Measurements from ENCODE around the gene PRKAR1B.

DNA sequence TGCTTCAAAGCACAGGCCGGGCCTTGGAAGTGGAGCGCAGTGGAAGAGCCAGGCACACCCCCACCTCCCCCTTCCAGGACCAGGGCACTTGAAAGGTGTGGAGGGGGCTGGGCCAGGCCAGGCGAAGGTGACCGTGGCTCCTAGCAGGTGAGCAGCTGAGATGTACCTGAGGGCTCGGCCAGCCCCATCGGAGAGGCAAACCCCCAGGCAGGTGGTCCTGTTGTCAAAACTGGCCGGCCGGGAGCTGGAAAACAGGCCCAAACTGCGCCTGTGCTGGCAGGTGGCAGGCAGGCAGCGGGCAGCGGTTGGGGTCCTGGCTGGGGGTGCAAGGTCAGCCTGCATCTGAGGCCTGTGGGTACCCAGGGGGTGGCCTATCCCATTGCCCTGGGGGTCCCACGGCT, 97.0 kb downstream of the PRKAR1B start:
- TF ChIP-seq, protein P1, sequence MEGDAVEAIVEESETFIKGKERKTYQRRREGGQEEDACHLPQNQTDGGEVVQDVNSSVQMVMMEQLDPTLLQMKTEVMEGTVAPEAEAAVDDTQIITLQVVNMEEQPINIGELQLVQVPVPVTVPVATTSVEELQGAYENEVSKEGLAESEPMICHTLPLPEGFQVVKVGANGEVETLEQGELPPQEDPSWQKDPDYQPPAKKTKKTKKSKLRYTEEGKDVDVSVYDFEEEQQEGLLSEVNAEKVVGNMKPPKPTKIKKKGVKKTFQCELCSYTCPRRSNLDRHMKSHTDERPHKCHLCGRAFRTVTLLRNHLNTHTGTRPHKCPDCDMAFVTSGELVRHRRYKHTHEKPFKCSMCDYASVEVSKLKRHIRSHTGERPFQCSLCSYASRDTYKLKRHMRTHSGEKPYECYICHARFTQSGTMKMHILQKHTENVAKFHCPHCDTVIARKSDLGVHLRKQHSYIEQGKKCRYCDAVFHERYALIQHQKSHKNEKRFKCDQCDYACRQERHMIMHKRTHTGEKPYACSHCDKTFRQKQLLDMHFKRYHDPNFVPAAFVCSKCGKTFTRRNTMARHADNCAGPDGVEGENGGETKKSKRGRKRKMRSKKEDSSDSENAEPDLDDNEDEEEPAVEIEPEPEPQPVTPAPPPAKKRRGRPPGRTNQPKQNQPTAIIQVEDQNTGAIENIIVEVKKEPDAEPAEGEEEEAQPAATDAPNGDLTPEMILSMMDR (IDR thresholded peaks at IDR 0.05), result no peak
- no peak for TF ChIP-seq POLR2A (IDR thresholded peaks at IDR 0.05)
